Left lobe of liver (tissue), 2 donors: ENCODE measurements around the gene HJURP. TPM values are rescaled to one million over a fixed set of nuclear protein-coding genes. Genes with fewer than 3 reads are reported as not detected.
"Not testable (repeated sequence)": the region's sequence is repeated elsewhere in the genome, so short reads cannot be mapped to it uniquely, and the experiment has no call there.

Source experiments
- ATAC-seq: fragments of 200-7000 bp; cut with Tn5 transposase; one replicate; pipeline ENCODE4 v1.9.1; 2020; ENCODE audit warnings: mild to moderate bottlenecking, moderate library complexity
- DNase-seq: peaks from one replicate; pipeline ENCODE4 v3.0.0-alpha.2; 2020; ENCODE audit warnings: low spot score
- total RNA-seq: library from RNA; stranded (reverse); gene quantifications from one replicate; pipeline ENCODE4 v1.2.1, GENCODE V29; 2021
- donor health status: DM: no; HTN: no; CAD: no; lungs with moderate emphysema.
- donor health status: DM: no; HTN: yes; CAD: no.

HJURP gene
- 0.50 TPM for total RNA-seq

GRCh38 chr2:233854241-233854981 is at the start of gene HJURP:
Gene HJURP, minus strand, starts transcription at chr2:233854535. Its CDS starts 35 bp downstream, at chr2:233854500.
- DNase-seq: peak; percentile 93
- peak; percentile 97 for ATAC-seq

GRCh38 chr2:233901884-233902283 is 47.5 kb upstream of the HJURP start:
- no peak for DNase-seq
- no peak for ATAC-seq

GRCh38 chr2:233901367-233901766 is 47.0 kb upstream of the HJURP start:
- ATAC-seq (no peak), DNase-seq (no peak)

GRCh38 chr2:233896253-233896652 is 41.9 kb upstream of the HJURP start:
- not testable (repeated sequence) for DNase-seq, ATAC-seq

- no peak for ATAC-seq
- DNase-seq: no peak
Observed at GRCh38 chr2:233892793-233893192, 38.5 kb upstream of the HJURP start.

- no peak for DNase-seq
- no peak for ATAC-seq
Observed at GRCh38 chr2:233882353-233882752, 28.0 kb upstream of the HJURP start.

- not testable (repeated sequence) for DNase-seq, ATAC-seq
Observed at GRCh38 chr2:233872125-233872524, 17.8 kb upstream of the HJURP start.

GRCh38 chr2:233871432-233871831 is 17.1 kb upstream of the HJURP start:
- ATAC-seq (no peak), DNase-seq (no peak)

- DNase-seq (peak; percentile 62), ATAC-seq (peak; percentile 92)
Observed at GRCh38 chr2:233867993-233868532, 13.7 kb upstream of the HJURP start, which contains the start of gene MSL3B. Gene MSL3B, minus strand, starts transcription at chr2:233868386.

GRCh38 chr2:233866479-233866878 is 12.1 kb upstream of the HJURP start:
- DNase-seq (no peak), ATAC-seq (no peak)

- no peak for DNase-seq
- no peak for ATAC-seq
Observed at GRCh38 chr2:233865838-233866237, 11.5 kb upstream of the HJURP start.

- no peak for ATAC-seq
- no peak for DNase-seq
Observed at GRCh38 chr2:233862261-233862768, 8.0 kb upstream of the HJURP start.

- DNase-seq (no peak), ATAC-seq (no peak)
Observed at GRCh38 chr2:233858331-233858730, 4.0 kb upstream of the HJURP start.

- no peak for DNase-seq
- ATAC-seq: peak; percentile 68
Observed at GRCh38 chr2:233857511-233858141, 3.3 kb upstream of the HJURP start.

- ATAC-seq (no peak), DNase-seq (no peak)
Observed at GRCh38 chr2:233856184-233856583, 1.8 kb upstream of the HJURP start.

- no peak for ATAC-seq
- no peak for DNase-seq
Observed at GRCh38 chr2:233855345-233855744, 1.0 kb upstream of the HJURP start.

- DNase-seq (no peak), ATAC-seq (no peak)
Observed at GRCh38 chr2:233853883-233854240, 473 bp downstream of the HJURP start.

GRCh38 chr2:233853353-233853752 is 982 bp downstream of the HJURP start:
- ATAC-seq (no peak), DNase-seq (no peak)

- ATAC-seq (no peak), DNase-seq (no peak)
Observed at GRCh38 chr2:233852056-233852455, 2.3 kb downstream of the HJURP start.

GRCh38 chr2:233851169-233851568 is 3.2 kb downstream of the HJURP start:
- ATAC-seq (no peak), DNase-seq (no peak)

GRCh38 chr2:233850745-233851144 is 3.6 kb downstream of the HJURP start:
- ATAC-seq (no peak), DNase-seq (no peak)
